ENCODE results near the gene FHL1. TPM values are rescaled to one million over a fixed set of nuclear protein-coding genes. Genes with fewer than 3 reads are reported as not detected.
"Not testable (repeated sequence)": the region's sequence is repeated elsewhere in the genome, so short reads cannot be mapped to it uniquely, and the experiment has no call there.

Gene FHL1
- 10 to 100 TPM; 58.4 to 67.9 (median 65.0) TPM for polyA plus RNA-seq (ENCODE audit: insufficient read length in 3 of 3)
- long read RNA-seq, donor 1, transcript FHL1-205 (7 exons, 2,441 nt), result major isoform, 10 of 12 reads
- long read RNA-seq, donor 1, partial matches to known transcripts, result 0 of 12 reads
- long read RNA-seq, donor 1, other reads (novel, unspliced or antisense), result 0 of 12 reads
- long read RNA-seq, donor 2, transcript FHL1-205 (7 exons, 2,441 nt), result major isoform, 14 of 16 reads
- long read RNA-seq, donor 2, partial matches to known transcripts, result 0 of 16 reads
- long read RNA-seq, donor 2, other reads (novel, unspliced or antisense), result 0 of 16 reads
- long read RNA-seq, donor 3, transcript FHL1-205 (7 exons, 2,441 nt), result major isoform, 21 of 21 reads
- long read RNA-seq, donor 3, partial matches to known transcripts, result 0 of 21 reads
- long read RNA-seq, donor 3, other reads (novel, unspliced or antisense), result 0 of 21 reads
- long read RNA-seq, donor 4, transcript FHL1-205 (7 exons, 2,441 nt), result major isoform, 14 of 26 reads
- long read RNA-seq, donor 4, partial matches to known transcripts, result 10 of 26 reads
- long read RNA-seq, donor 4, other reads (novel, unspliced or antisense), result 0 of 26 reads
- long read RNA-seq, donor 5, transcript FHL1-205 (7 exons, 2,441 nt), result major isoform, 17 of 32 reads
- long read RNA-seq, donor 5, partial matches to known transcripts, result 10 of 32 reads
- long read RNA-seq, donor 5, other reads (novel, unspliced or antisense), result 0 of 32 reads
- long read RNA-seq, donor 6, transcript FHL1-205 (7 exons, 2,441 nt), result major isoform, 14 of 16 reads
- long read RNA-seq, donor 6, partial matches to known transcripts, result 0 of 16 reads
- long read RNA-seq, donor 6, other reads (novel, unspliced or antisense), result 0 of 16 reads
- long read RNA-seq, donor 7, transcript FHL1-205 (7 exons, 2,441 nt), result major isoform, 15 of 19 reads
- long read RNA-seq, donor 7, partial matches to known transcripts, result 0 of 19 reads
- long read RNA-seq, donor 7, other reads (novel, unspliced or antisense), result 0 of 19 reads
- long read RNA-seq, donor 8, transcript FHL1-205 (7 exons, 2,441 nt), result major isoform, 17 of 47 reads
- long read RNA-seq, donor 8, partial matches to known transcripts, result 26 of 47 reads
- long read RNA-seq, donor 8, other reads (novel, unspliced or antisense), result 0 of 47 reads
- long read RNA-seq, donor 9, transcript FHL1-205 (7 exons, 2,441 nt), result major isoform, 15 of 16 reads
- long read RNA-seq, donor 9, partial matches to known transcripts, result 0 of 16 reads
- long read RNA-seq, donor 9, other reads (novel, unspliced or antisense), result 0 of 16 reads
- long read RNA-seq, donor 10, transcript FHL1-205 (7 exons, 2,441 nt), result major isoform, 9 of 35 reads
- long read RNA-seq, donor 10, partial matches to known transcripts, result 21 of 35 reads
- long read RNA-seq, donor 10, other reads (novel, unspliced or antisense), result 0 of 35 reads
- long read RNA-seq, donor 11, transcript FHL1-205 (7 exons, 2,441 nt), result major isoform, 10 of 24 reads
- long read RNA-seq, donor 11, partial matches to known transcripts, result 12 of 24 reads
- long read RNA-seq, donor 11, other reads (novel, unspliced or antisense), result 0 of 24 reads
- long read RNA-seq, donor 12, transcript FHL1-205 (7 exons, 2,441 nt), result major isoform, 5 of 6 reads
- long read RNA-seq, donor 12, partial matches to known transcripts, result 0 of 6 reads
- long read RNA-seq, donor 12, other reads (novel, unspliced or antisense), result 0 of 6 reads
- long read RNA-seq, donor 13, transcript FHL1-205 (7 exons, 2,441 nt), result major isoform, 17 of 42 reads
- long read RNA-seq, donor 13, partial matches to known transcripts, result 20 of 42 reads
- long read RNA-seq, donor 13, other reads (novel, unspliced or antisense), result 0 of 42 reads
- long read RNA-seq, donor 14, transcript FHL1-205 (7 exons, 2,441 nt), result major isoform, 15 of 19 reads
- long read RNA-seq, donor 14, partial matches to known transcripts, result 0 of 19 reads
- long read RNA-seq, donor 14, other reads (novel, unspliced or antisense), result 0 of 19 reads
- long read RNA-seq, donor 15, transcript FHL1-205 (7 exons, 2,441 nt), result major isoform, 7 of 7 reads
- long read RNA-seq, donor 15, partial matches to known transcripts, result 0 of 7 reads
- long read RNA-seq, donor 15, other reads (novel, unspliced or antisense), result 0 of 7 reads
- long read RNA-seq, donor 16, transcript FHL1-205 (7 exons, 2,441 nt), result major isoform, 34 of 103 reads
- long read RNA-seq, donor 16, partial matches to known transcripts, result 63 of 103 reads
- long read RNA-seq, donor 16, other reads (novel, unspliced or antisense), result 0 of 103 reads

GRCh38 chrX:136147315-136147901, at the start of gene FHL1:
FHL1 (plus strand) TSS chrX:136147533.
- DNase-seq (ENCODE audit: extremely low read depth in 1 of 11, low read depth in 9 of 11, low spot score in 4 of 11), result peak in 2 of 11 donors; percentile 37 to 44

DNA sequence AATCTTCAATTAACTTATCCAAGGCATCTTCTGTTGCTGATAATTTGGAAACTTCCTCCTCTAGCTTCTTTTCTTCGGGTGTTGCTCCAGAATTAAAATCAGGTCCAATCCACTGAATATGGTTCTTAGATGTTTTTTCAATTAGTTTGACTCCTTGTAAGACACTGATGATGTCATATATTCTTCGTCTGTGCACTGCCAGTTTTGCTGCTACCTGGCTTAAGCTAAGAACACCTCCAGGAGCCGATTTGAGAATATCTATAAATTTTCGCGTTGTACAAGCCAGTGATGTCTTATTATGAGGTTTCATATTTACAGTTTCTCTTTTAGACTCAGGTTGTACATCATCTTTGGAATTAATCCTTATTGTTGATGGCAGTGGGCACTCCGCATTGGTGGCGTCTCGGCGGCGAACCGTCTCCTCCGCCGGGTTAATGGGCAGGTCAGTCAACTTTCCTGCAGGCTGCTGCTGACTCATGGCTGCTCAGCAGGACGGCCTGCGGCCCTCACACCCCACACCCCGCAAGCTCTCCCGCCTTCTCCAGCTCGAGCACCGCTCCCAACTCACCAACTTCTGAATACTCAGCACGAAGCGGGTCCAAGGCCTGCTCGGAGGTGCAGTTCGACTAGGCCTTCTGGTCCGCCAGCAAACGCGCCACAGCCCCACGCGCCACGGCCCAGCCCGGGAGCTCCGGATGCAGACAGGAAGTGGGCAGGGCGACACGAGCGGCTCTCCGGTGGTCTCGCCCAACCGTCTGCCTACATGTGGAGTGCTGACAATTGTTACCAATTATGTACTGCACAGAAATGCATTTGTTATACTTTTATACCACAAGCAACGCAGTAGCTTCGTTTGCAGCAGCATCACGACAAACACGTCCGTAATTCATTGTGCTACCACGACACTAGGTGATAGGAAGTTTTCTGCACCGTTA, 49.2 kb upstream of the FHL1 start:
- DNase-seq (ENCODE audit: extremely low read depth in 1 of 11, low read depth in 9 of 11, low spot score in 4 of 11), result no peak

GRCh38 chrX:136104936-136105335, 42.4 kb upstream of the FHL1 start:
- no peak for DNase-seq (ENCODE audit: extremely low read depth in 1 of 11, low read depth in 9 of 11, low spot score in 4 of 11)

DNA sequence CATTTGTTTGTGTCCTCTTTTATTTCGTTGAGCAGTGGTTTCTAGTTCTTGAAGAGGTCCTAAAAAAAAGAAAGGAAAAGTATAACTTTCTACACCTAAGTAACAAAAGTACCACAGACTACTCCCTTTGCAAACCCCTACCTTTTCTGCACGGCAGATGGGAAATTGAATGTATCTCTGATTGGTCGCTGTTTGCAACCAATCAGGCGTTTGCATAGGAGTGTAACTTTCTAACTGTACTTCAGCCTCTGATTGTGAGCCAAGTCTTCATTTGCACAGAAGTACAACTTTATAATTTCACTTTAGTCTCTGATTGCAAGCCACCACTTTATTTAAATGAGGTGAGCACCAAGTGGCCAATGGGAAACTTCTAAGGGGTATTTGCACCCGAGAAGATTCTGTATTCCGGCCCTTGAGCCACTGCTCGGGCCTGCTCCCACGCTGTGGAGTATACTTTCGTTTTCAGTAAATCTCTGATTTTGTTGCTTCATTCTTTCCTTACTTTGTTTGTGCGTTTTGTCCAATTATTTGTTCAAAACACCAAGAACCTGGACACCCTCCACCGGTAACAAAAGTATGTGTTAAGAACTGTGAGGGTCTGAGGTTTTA, 40.3 kb upstream of the FHL1 start:
- no peak for DNase-seq (ENCODE audit: extremely low read depth in 1 of 11, low read depth in 9 of 11, low spot score in 4 of 11)

DNA sequence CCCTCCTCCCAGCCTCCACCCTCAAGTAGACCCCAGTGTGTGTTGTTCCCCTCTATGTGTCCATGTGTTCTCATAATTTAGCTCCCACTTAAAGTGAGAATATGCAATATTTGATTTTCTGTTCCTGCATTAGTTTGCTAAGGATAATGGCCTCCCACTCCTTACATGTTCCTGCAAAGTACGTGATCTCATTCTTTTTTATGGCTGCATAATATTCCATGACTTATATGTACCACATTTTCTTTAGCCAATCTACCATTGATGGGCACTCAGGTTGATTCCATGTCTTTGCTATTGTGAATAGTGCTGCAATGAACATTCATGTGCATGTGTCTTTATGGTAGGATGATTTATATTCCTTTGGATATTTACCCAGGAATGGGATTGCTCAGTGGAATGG, 38.4 kb upstream of the FHL1 start:
- not testable (repeated sequence) for DNase-seq (ENCODE audit: extremely low read depth in 1 of 11, low read depth in 9 of 11, low spot score in 4 of 11)

DNA sequence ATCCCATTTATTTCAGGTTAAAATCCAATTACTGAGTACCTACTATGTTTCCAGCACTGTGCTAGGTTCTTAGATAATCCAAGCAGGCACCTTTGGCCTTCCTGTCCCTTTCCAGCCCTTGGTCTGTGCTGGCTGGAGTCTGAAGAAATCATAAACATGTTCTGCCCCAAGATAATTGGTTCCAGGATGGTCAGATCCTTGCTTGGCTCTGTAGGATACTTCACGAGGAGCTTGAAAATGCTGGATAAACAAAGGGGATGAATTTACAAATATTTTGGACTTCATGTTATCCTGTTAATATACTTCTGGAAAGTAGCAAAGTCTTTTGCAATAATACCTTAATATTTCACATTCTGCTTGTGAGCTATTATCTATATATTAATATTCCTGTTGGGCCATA, 35.0 kb upstream of the FHL1 start:
- no peak for DNase-seq (ENCODE audit: extremely low read depth in 1 of 11, low read depth in 9 of 11, low spot score in 4 of 11)

- DNase-seq (ENCODE audit: extremely low read depth in 1 of 11, low read depth in 9 of 11, low spot score in 4 of 11), result no peak
Measured at GRCh38 chrX:136112778-136113177, 34.6 kb upstream of the FHL1 start.

DNA sequence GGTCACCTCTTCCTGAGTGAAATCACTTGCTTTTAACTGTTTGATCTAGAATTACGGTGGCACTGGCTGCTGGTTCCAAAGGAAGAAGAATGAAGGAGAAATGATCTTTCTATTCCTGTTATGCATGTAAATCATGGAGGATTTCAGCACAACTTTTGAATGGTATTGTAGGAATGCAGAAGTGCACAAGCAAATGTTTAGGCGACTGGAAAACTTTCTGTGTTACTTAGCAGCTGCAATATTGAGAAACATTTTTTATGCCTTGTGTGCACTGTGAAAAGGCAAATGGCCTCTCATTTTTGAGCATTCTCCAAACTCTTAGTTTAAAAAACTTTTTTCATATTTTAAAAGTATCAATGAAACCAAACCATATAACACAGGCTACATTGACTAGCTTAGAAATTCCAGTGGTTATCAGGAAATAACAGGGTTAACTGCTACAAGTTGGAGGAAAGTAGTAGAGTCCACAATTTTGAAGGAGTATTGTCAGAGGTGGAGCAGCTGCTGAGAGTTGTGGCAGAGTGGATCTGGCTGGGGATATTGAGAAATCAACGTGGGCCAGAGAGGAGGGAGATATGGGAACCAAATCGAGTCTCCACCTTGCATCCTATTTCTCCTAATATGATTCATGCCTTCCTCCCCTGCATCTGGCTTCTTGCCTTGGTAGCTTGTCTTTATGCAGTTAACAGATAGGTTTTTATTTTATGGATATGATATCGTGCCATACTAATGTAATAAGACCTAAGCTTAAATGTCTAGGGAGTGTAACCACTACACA, 32.0 kb upstream of the FHL1 start:
- DNase-seq (ENCODE audit: extremely low read depth in 1 of 11, low read depth in 9 of 11, low spot score in 4 of 11), result no peak

DNA sequence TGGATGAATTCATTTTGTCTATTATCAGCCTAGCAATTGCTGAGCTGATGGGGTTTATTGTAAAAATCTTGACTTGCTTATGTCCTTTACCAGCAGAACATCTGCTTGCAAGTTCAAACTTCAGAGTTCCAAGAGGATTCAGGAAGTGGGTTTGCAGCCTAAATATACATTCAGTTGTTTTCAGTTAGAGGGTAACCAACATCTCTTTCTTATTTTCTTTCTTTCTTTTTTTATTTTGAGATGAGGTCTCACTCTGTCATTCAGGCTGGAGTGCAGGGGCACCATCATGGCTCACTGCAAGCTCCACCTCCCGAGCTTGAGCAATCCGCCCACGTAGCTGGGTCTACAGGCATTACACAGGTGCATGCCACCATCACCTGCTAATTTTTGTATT, 31.4 kb upstream of the FHL1 start:
- DNase-seq (ENCODE audit: extremely low read depth in 1 of 11, low read depth in 9 of 11, low spot score in 4 of 11), result no peak

GRCh38 chrX:136121788-136122187, 25.5 kb upstream of the FHL1 start:
- DNase-seq (ENCODE audit: extremely low read depth in 1 of 11, low read depth in 9 of 11, low spot score in 4 of 11), result no peak

DNA sequence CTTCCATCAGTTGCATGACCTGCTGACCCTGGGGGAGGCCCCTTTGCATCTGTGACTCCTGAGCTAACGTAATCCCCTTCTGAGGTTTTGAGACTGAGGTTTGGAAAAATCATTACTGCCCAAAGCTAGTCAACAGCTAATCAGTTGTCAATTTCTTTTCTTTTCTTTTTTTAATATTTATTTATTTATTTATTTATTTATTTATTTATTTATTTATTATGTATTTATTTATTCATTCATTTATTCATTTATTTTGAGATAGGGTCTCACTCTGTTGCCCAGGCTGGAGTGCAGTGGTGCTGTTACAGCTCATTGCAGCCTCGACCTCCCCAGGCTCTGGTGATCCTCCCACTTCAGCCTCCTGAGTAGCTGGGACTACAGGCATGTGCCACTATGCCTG, 25.1 kb upstream of the FHL1 start:
- DNase-seq (ENCODE audit: extremely low read depth in 1 of 11, low read depth in 9 of 11, low spot score in 4 of 11), result no peak

DNA sequence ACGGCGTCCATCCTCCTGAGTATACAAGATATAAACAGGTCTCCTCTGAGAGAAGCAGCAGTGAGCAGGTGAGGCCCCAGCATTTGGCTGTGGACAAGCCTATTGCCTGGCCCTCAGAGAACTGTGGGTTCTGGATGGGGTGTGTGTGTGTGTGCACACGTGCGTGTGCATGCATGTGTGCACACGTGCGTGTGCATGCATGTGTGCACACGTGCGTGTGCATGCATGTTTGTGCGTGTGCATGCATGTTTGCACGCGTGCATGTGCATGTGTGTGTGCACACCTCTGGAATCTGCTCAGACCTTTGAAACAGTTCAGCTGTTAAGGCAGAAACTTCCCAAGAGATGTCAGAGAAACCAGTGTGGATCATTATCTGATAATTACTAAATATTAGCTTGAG, 22.2 kb upstream of the FHL1 start:
- DNase-seq (ENCODE audit: extremely low read depth in 1 of 11, low read depth in 9 of 11, low spot score in 4 of 11), result no peak

- DNase-seq (ENCODE audit: extremely low read depth in 1 of 11, low read depth in 9 of 11, low spot score in 4 of 11), result no peak
Measured at GRCh38 chrX:136126371-136126770, 21.0 kb upstream of the FHL1 start.

DNA sequence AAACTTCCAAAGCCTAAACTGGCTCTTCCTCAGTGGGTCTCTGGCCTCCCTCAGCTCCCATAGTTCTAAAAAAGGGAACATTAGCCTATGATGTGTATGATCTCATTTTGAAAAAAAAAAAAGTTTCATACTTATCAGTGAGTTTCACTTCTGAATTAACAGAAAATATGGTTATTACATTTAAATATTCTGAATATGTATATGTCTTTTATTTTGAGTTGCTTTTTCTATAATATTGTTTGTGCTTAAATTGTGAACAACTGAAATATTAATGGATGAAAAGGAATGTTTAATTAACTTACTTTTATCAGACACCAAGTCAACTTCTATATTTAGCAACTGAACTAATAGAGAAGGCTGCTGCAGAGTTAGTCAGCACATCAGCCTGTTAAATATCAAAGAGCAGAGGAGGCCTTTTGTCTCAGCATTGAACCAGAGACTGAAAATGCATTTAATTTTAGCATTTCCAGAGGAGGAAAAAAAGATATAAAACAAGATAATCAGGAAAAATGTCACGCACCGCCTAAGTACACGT, 20.4 kb upstream of the FHL1 start:
- no peak for DNase-seq (ENCODE audit: extremely low read depth in 1 of 11, low read depth in 9 of 11, low spot score in 4 of 11)

DNA sequence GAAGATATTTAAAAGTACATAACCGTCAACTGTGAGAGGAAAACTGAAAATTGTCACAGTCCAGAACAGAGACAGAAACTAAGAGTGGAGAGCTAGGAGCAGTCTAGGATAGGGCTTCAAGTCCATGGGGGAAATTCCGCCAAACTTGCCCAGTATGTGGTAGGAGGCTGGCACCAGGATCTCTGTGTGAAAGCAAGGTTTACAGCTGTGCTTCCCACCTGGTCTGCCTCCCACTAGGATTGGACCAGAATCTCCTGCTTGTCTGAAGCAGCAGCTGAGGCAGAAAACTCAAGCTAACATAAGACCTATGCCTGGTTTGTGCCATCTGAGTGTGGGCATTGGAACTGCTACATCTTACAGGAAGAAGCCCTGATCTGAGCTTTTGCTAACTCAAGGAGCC, 18.6 kb upstream of the FHL1 start:
- no peak for DNase-seq (ENCODE audit: extremely low read depth in 1 of 11, low read depth in 9 of 11, low spot score in 4 of 11)
